NCI-H2227 (cell line): ENCODE results near the gene TCEA3.

Source experiments
- DNase-seq: peaks from one replicate; lab custom pipeline; 2025; ENCODE audit not compliant: unreplicated experiment; lab: John Stamatoyannopoulos, UW

The TCEA3 gene

GRCh38 chr1:23424293-23425192 lies at the start of gene TCEA3:
Gene TCEA3, minus strand, starts transcription at chr1:23424748. Its CDS starts 115 bp downstream, at chr1:23424633.
- DNase-seq: peak; percentile 75

- DNase-seq: no peak
Measured at GRCh38 chr1:23473037-23473800, 48.7 kb upstream of the TCEA3 start.

GRCh38 chr1:23472351-23473036 lies 47.9 kb upstream of the TCEA3 start:
- DNase-seq: no peak

- no peak for DNase-seq
Measured at GRCh38 chr1:23471473-23472075, 47.0 kb upstream of the TCEA3 start.

GRCh38 chr1:23470282-23471070 lies 45.9 kb upstream of the TCEA3 start:
- no peak for DNase-seq

- DNase-seq: no peak
Measured at GRCh38 chr1:23469372-23469982, 44.9 kb upstream of the TCEA3 start.

GRCh38 chr1:23466423-23466989 lies 42.0 kb upstream of the TCEA3 start:
- no peak for DNase-seq

GRCh38 chr1:23463286-23463685 lies 38.7 kb upstream of the TCEA3 start:
- no peak for DNase-seq

GRCh38 chr1:23462766-23463165 lies 38.2 kb upstream of the TCEA3 start:
- no peak for DNase-seq

GRCh38 chr1:23461050-23461449 lies 36.5 kb upstream of the TCEA3 start:
- DNase-seq: no peak

- no peak for DNase-seq
Measured at GRCh38 chr1:23460519-23460918, 36.0 kb upstream of the TCEA3 start.

GRCh38 chr1:23459338-23459757 lies 34.8 kb upstream of the TCEA3 start:
- no peak for DNase-seq

GRCh38 chr1:23456226-23456625 lies 31.7 kb upstream of the TCEA3 start:
- no peak for DNase-seq

- DNase-seq: no peak
Measured at GRCh38 chr1:23453455-23454000, 29.0 kb upstream of the TCEA3 start.

GRCh38 chr1:23452011-23452411 lies 27.5 kb upstream of the TCEA3 start:
- no peak for DNase-seq

GRCh38 chr1:23451441-23451840 lies 26.9 kb upstream of the TCEA3 start:
- no peak for DNase-seq

GRCh38 chr1:23450894-23451293 lies 26.3 kb upstream of the TCEA3 start:
- DNase-seq: no peak

GRCh38 chr1:23449958-23450357 lies 25.4 kb upstream of the TCEA3 start:
- no peak for DNase-seq

- DNase-seq: no peak
Measured at GRCh38 chr1:23449306-23449705, 24.8 kb upstream of the TCEA3 start.
